ENCODE data around the gene HOXC12. TPM values are rescaled to one million over a fixed set of nuclear protein-coding genes. Genes with fewer than 3 reads are reported as not detected.

Gene HOXC12
- total RNA-seq, result not detected in 2 replicates

GRCh38 chr12:53954694-53955035, at the start of gene HOXC12:
Gene HOXC12 (plus strand): TSS chr12:53954903. CDS start chr12:53954930, 27 bp downstream.

GRCh38 chr12:53938326-53939140, 16.2 kb upstream of the HOXC12 start, which contains the start of gene HOXC13:
Gene HOXC13 (plus strand): TSS chr12:53938831. CDS start chr12:53938907, 76 bp downstream.

GRCh38 chr12:53972722-53973235, 18.1 kb downstream of the HOXC12 start, which contains the start of gene HOXC11:
Gene HOXC11 (plus strand): TSS chr12:53973126. CDS start chr12:53973242, 116 bp downstream.

GRCh38 chr12:53974084-53975063, 19.7 kb downstream of the HOXC12 start, which contains the start of gene HOTAIR:
Gene HOTAIR (minus strand): TSS chr12:53974954.

GRCh38 chr12:53984901-53985691, 30.4 kb downstream of the HOXC12 start, which contains the start of gene HOXC10:
Gene HOXC10 (plus strand): TSS chr12:53985146. CDS start chr12:53985260, 114 bp downstream.

GRCh38 chr12:54000116-54001114, 45.7 kb downstream of the HOXC12 start, which contains the start of gene HOXC9:
Gene HOXC9 (plus strand): TSS chr12:54000161. CDS start chr12:54000189, 28 bp downstream.

Small RNA genes lying within 50 kb of the gene (small RNA-seq; reads per million reads assigned to genes)
- gene AC012531.3 (not detected), gene AC012531.4 (not detected), gene MIR196A2 (not detected), gene RF01905 (not detected), gene RF01906 (not detected)

Other genes with a start within 250 kb of the HOXC12 start
- gene CALCOCO1, start 227.5 kb upstream of the HOXC12 start, total RNA-seq, result 138 and 149 TPM in 2 replicates
- gene CISTR, start 202.9 kb upstream of the HOXC12 start, total RNA-seq, result not detected in 2 replicates
- gene HOXC13, start 16.1 kb upstream of the HOXC12 start, total RNA-seq, result not detected in 2 replicates
- not detected in 2 replicates for gene HOXC11, start 18.2 kb downstream of the HOXC12 start, total RNA-seq
- gene HOTAIR, start 20.1 kb downstream of the HOXC12 start, total RNA-seq, result 0.16 TPM in 1 of 2 replicates, not detected in the other
- 0.16 TPM in 1 of 2 replicates, not detected in the other for gene HOXC10, start 30.2 kb downstream of the HOXC12 start, total RNA-seq
- gene HOXC9, start 45.3 kb downstream of the HOXC12 start, total RNA-seq, result not detected in 2 replicates
- gene HOXC8, start 54.1 kb downstream of the HOXC12 start, total RNA-seq, result not detected in 2 replicates
- gene HOXC6, start 73.5 kb downstream of the HOXC12 start, total RNA-seq, result 0.24 TPM in 1 of 2 replicates, not detected in the other
- gene HOXC5, start 78.1 kb downstream of the HOXC12 start, total RNA-seq, result 0.12 TPM in 1 of 2 replicates, not detected in the other
- 0.16 and 0.24 TPM in 2 replicates for gene HOXC4, start 98.9 kb downstream of the HOXC12 start, total RNA-seq
- gene SMUG1, start 234.1 kb downstream of the HOXC12 start, total RNA-seq, result 19.6 and 25.0 TPM in 2 replicates

Measured in hair follicle dermal papilla cell (primary cell).